Esophagus muscularis mucosa (tissue), 4 donors: ENCODE measurements around the gene PDE4D. TPM values are rescaled to one million over a fixed set of nuclear protein-coding genes. Genes with fewer than 3 reads are reported as not detected.

Source experiments
- DNase-seq: peaks from one replicate; pipeline ENCODE4 v3.0.0-alpha.2; 2017; ENCODE audit errors: extremely low spot score
- H3K27ac ChIP-seq, 4 donors: fragments of 200-600 bp; sonication (generic); replicated peaks in 1 of 4; 1 replicate in 3 of 4; 2 replicates in 1 of 4; pipeline ENCODE4 v1.5.1; 2016 to 2019; ENCODE audit warnings: mild to moderate bottlenecking in 1 of 4
- H3K27me3 ChIP-seq, 4 donors: fragments of 200-600 bp; sonication (generic); one replicate each; pipeline versions ENCODE4 v1.5.1 to v1.6.0; 2016 to 2019
- H3K36me3 ChIP-seq, 4 donors: fragments of 200-600 bp; sonication (generic); one replicate each; pipeline ENCODE4 v1.5.1; 2016 to 2019
- H3K4me1 ChIP-seq, 4 donors: fragments of 200-600 bp; sonication (generic); one replicate each; pipeline ENCODE4 v1.5.1; 2016 to 2019
- H3K4me3 ChIP-seq, 4 donors: fragments of 200-600 bp; sonication (generic); 1 replicate in 2 of 4; 2 replicates in 2 of 4; pipeline ENCODE4 v1.5.1; 2016 to 2019; ENCODE audit warnings: mild to moderate bottlenecking in 4 of 4, moderate library complexity in 1 of 4
- H3K9me3 ChIP-seq, 4 donors: fragments of 200-600 bp; sonication (generic); 1 replicate in 3 of 4; 2 replicates in 1 of 4; pipeline ENCODE4 v1.5.1; 2016 to 2019
- EP300 ChIP-seq: sonication (generic); formaldehyde crosslinking; IDR thresholded peaks from one replicate; pipeline ENCODE4 v1.6.1; 2017; ENCODE audit warnings: antibody characterized with exemption
- POLR2A ChIP-seq: fragments of 450-650 bp; IDR thresholded peaks from one replicate; pipeline ENCODE4 v1.6.1; 2017; ENCODE audit warnings: antibody characterized with exemption, moderate library complexity, mild to moderate bottlenecking, low read depth
- POLR2AphosphoS5 ChIP-seq, 2 donors: sonication (generic); formaldehyde crosslinking; IDR thresholded peaks; one replicate each; pipeline ENCODE4 v1.6.1; 2017; ENCODE audit warnings: antibody characterized with exemption in 2 of 2
- WGBS: methylation state at CpG from one replicate; pipeline ENCODE4 v1.1.5; 2018; 5-methylcytosine and 5-hydroxymethylcytosine counted together
- intact Hi-C: fragments of 100-400 bp; cut with DNase I; formaldehyde crosslinking; loops from one replicate; pipeline ENCODE4 v1.15.1; 2023
- total RNA-seq, 4 donors: library from RNA; depleted of rRNA; stranded (reverse); fragments of >200 nt; gene quantifications; one replicate each; pipeline versions ENCODE4 v1.1.0 to v1.2.1, GENCODE V29; 2016
- TF ChIP-seq, protein P1 (sequence below), 3 experiments: fragments of 200-600 bp in 2 of 3; fragments of 450-650 bp in 1 of 3; sonication (generic) in 2 of 3; IDR thresholded peaks; one replicate each; pipeline ENCODE4 v1.5.1; 2017 to 2019; ENCODE audit warnings: antibody characterized with exemption in 3 of 3, mild to moderate bottlenecking in 2 of 3, moderate library complexity in 1 of 3

Gene PDE4D
- total RNA-seq, 4 donors from 2014 or later: 39.2 to 87.0 (median 50.2) TPM

GRCh38 chr5:59180515-59180914, 713.0 kb downstream of the PDE4D start:
- no peaks in the 10 kb centered on the region for H3K4me1 ChIP-seq
- DNase-seq: no peak
- no peak overlapping the region for H3K4me3 ChIP-seq
- no peaks in the 10 kb centered on the region for H3K9me3 ChIP-seq
- intact Hi-C loops: loop anchor here (10.0 kb wide), 1 partner anchor 494 kb away; no protein-coding TSS in a partner anchor
- 97% methylated on average over 2 of the region's 2 CpGs for whole genome bisulfite sequencing
- no peaks in the 10 kb centered on the region for H3K27me3 ChIP-seq
- peaks cover 0 to 10% (median 0%) of the 10 kb centered on the region in 4 donors for H3K36me3 ChIP-seq
- no peak overlapping the region for H3K27ac ChIP-seq
- TF ChIP-seq EP300 (no peak), POLR2A (no peak), POLR2AphosphoS5 (IDR thresholded peaks at IDR 0.05) (no peak)
- TF ChIP-seq, protein P1, sequence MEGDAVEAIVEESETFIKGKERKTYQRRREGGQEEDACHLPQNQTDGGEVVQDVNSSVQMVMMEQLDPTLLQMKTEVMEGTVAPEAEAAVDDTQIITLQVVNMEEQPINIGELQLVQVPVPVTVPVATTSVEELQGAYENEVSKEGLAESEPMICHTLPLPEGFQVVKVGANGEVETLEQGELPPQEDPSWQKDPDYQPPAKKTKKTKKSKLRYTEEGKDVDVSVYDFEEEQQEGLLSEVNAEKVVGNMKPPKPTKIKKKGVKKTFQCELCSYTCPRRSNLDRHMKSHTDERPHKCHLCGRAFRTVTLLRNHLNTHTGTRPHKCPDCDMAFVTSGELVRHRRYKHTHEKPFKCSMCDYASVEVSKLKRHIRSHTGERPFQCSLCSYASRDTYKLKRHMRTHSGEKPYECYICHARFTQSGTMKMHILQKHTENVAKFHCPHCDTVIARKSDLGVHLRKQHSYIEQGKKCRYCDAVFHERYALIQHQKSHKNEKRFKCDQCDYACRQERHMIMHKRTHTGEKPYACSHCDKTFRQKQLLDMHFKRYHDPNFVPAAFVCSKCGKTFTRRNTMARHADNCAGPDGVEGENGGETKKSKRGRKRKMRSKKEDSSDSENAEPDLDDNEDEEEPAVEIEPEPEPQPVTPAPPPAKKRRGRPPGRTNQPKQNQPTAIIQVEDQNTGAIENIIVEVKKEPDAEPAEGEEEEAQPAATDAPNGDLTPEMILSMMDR (IDR thresholded peaks at IDR 0.05): no peak

DNA sequence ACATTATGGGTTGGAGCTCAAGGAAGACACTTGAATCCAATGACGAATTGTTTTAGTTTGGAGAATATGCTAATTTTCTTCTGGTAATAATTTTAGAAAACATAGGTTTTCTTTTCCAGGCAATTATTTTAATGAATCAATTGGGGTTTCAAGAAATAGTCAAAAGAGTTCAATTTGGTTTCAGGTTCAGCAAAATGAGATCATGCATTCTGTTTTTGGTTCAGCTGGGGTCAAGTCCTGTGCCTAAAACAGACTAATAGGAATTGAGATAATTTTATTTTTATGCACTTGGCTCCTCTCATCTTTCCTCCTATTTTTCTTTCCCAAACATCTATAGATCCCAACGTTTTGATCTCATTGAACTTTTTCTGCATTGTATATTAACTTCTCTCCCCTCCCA, 713.8 kb downstream of the PDE4D start:
- H3K4me3 ChIP-seq: no peak overlapping the region
- WGBS: 72% methylated on average over 2 of the region's 2 CpGs
- DNase-seq: no peak
- H3K9me3 ChIP-seq: no peaks in the 10 kb centered on the region
- no peak overlapping the region for H3K27ac ChIP-seq
- peaks cover 0 to 10% (median 0%) of the 10 kb centered on the region in 4 donors for H3K36me3 ChIP-seq
- H3K27me3 ChIP-seq: no peaks in the 10 kb centered on the region
- intact Hi-C loops: loop anchor here (10.0 kb wide), 1 partner anchor 495 kb away; no protein-coding TSS in a partner anchor
- no peak for TF ChIP-seq POLR2AphosphoS5 (IDR thresholded peaks at IDR 0.05)
- no peak for TF ChIP-seq EP300
- TF ChIP-seq, protein P1 (IDR thresholded peaks at IDR 0.05): no peak
- TF ChIP-seq POLR2A: no peak
- H3K4me1 ChIP-seq: no peaks in the 10 kb centered on the region

GRCh38 chr5:59178482-59178881, 715.0 kb downstream of the PDE4D start:
- DNase-seq: no peak
- intact Hi-C loops: no loop called here
- H3K9me3 ChIP-seq: no peaks in the 10 kb centered on the region
- peaks cover 0 to 10% (median 0%) of the 10 kb centered on the region in 4 donors for H3K36me3 ChIP-seq
- H3K27ac ChIP-seq: no peak overlapping the region
- TF ChIP-seq POLR2A (no peak), EP300 (no peak), POLR2AphosphoS5 (IDR thresholded peaks at IDR 0.05) (no peak)
- TF ChIP-seq, protein P1 (IDR thresholded peaks at IDR 0.05): no peak
- no peaks in the 10 kb centered on the region for H3K4me1 ChIP-seq
- no peak overlapping the region for H3K4me3 ChIP-seq
- 100% methylated on average over 1 of the region's 1 CpG for WGBS
- H3K27me3 ChIP-seq: no peaks in the 10 kb centered on the region

DNA sequence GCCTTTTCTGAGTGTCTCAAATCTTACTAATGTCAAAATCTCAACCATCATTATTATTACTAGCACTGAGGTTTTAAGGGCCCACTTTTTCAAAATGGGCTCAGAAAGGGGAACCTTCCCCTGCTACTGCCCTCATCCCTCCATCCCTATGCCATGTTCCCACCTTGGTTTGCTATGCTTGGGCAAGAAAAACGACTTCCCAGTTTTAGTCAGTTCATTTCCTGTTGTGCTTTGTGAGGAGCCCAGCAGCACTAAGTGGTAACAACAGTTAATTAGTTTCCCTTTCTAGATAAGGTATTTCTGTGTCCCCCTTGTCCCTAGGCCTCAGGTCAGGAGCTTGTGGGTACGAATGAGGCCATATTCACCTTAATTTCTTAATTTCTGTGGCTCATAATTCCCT, 715.5 kb downstream of the PDE4D start:
- WGBS: 68% methylated on average over 2 of the region's 2 CpGs
- no peaks in the 10 kb centered on the region for H3K27me3 ChIP-seq
- no peak overlapping the region for H3K4me3 ChIP-seq
- no peak overlapping the region for H3K27ac ChIP-seq
- H3K9me3 ChIP-seq: no peaks in the 10 kb centered on the region
- DNase-seq: no peak
- intact Hi-C loops: no loop called here
- no peak for TF ChIP-seq POLR2AphosphoS5 (IDR thresholded peaks at IDR 0.05)
- TF ChIP-seq, protein P1 (IDR thresholded peaks at IDR 0.05): no peak
- no peak for TF ChIP-seq POLR2A
- TF ChIP-seq EP300: no peak
- no peaks in the 10 kb centered on the region for H3K4me1 ChIP-seq
- peaks cover 0 to 10% (median 0%) of the 10 kb centered on the region in 4 donors for H3K36me3 ChIP-seq

DNA sequence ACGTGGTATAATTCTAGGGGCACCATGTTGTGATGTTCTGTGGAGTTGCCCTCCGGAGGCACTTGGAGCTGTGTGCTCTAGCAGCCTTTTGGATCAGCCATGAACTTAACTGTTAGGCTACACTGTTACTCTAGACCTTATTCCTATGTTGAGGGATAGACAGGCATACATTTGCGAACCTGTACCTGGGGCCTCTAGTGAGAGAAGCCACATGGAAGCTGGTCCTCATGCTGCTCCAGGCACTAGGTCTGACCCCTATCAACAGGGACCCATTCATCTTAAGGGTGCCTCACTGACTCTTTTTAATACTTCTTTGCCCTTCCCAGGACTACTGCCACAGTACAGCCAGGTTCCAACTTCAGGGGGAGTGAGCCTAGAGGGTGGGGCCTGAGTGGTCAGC, 715.9 kb downstream of the PDE4D start:
- no peaks in the 10 kb centered on the region for H3K27me3 ChIP-seq
- no peak overlapping the region for H3K27ac ChIP-seq
- no peak overlapping the region for H3K4me3 ChIP-seq
- H3K9me3 ChIP-seq: no peaks in the 10 kb centered on the region
- TF ChIP-seq POLR2AphosphoS5 (IDR thresholded peaks at IDR 0.05) (no peak), POLR2A (no peak), EP300 (no peak)
- TF ChIP-seq, protein P1 (IDR thresholded peaks at IDR 0.05): no peak
- intact Hi-C loops: loop anchor here (2.0 kb wide), 1 partner anchor 291 kb away; no protein-coding TSS in a partner anchor
- peaks cover 0 to 10% (median 0%) of the 10 kb centered on the region in 4 donors for H3K36me3 ChIP-seq
- no peak for DNase-seq
- no peaks in the 10 kb centered on the region for H3K4me1 ChIP-seq
- 86% methylated on average over 3 of the region's 3 CpGs for WGBS
